Measurements from ENCODE around the gene CBX7.
A peak's percentile ranks its signal among the peaks of the same experiment; 100 is the strongest.

Gene CBX7

DNA sequence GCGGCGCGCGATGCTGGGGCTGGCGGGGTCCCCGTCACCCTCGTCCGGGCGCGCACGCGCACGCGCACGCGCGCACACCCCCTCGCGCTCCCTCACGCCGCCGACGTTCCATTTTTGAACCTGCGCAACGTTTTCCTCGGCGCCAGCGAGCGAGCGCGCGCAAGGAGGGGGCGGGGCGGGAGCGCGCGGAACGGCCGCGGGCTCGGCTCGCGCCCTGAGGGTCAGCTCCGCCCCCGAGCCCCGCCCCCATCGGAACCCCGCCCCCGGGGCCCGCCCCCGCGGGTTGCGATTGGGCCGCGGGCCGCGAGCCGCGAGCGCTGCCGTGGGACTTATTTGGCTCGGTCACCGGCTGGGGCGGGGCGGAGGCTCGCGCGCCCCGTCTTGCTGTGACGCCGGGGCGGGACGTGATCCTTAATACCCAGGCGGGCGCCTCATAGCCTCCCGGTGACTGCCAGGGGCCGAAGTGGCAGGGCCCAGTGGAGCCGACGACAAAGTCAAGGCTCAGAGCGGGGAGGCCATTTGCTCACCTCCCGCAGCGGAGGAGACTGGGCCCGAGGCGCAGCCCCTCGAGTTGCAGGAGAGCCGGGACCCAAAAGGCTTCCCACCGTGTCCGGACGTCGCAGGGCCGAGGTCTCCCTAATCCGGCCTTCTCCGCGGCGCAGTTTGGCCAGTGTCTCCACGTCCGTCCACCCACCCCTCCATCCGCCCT is at the start of gene CBX7:
Gene CBX7, minus strand, starts transcription at position 170 of the 709 bp plus-strand sequence. CDS start 236 bp downstream, outside the sequence.
- peak; percentile 78 for DNase-seq (ENCODE audit: low spot score)

- DNase-seq (ENCODE audit: low spot score) = no peak
These were observed 45.1 kb upstream of the CBX7 start for GRCh38 chr22:39197578-39197977.

DNA sequence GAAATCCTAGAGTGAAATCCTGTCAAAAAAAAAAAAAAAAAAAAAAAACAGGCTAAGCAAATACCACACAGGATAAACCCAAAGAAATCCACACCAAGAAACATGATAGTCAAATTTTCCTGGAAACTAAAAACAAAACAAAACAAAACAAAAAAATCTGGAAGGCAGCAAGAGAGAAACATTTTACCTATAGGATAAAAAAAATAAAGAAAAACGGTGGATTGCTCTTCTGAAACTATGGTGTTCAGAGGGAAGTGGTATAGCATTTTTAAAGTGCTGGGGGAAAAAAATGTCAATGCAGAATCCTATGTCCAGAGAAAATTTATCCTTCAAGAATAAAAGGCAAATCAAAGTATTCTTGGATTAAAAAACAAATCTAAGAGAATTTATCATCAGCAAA is 41.6 kb upstream of the CBX7 start:
- no peak for DNase-seq (ENCODE audit: low spot score)

DNA sequence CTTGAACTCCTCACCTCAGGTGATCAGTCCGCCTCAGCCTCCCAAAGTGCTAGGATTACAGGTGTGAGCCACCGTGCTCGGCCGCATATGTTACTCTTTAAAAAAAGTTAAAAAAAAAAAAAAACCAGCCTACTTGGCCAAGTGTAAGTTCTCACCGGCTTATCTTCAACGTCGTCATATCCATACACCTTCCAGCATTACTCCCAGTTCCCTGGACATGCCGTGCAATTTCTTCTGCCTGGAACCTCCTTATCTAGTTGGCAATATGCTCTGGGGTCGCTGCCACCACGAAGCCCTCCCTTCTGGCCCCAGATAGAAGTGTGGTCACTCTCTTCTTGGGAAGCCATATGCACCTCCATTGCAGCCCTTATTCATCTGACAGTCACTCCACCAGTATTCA is 36.3 kb upstream of the CBX7 start:
- DNase-seq (ENCODE audit: low spot score) = no peak

DNA sequence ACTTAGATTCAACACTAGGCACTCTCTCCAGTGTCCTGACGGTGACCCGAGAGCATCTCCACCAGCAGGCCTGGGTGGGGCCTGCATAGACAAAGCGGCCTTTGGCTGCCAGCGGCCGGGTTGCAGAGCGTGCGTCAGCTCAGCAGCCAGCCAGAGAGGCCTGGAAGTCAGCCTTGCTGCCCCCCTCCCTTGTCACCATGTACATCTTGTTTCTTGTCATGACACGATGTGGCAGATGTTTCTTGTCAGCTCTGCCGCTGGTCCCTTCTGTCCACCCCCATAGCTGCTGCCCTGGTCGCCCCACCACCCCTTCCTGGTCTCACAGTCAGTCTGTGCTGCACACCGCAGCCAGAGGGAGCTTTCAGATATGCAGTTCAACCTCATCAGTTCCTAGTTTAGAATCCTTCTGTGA is 33.1 kb upstream of the CBX7 start:
- DNase-seq (ENCODE audit: low spot score) = no peak

DNA sequence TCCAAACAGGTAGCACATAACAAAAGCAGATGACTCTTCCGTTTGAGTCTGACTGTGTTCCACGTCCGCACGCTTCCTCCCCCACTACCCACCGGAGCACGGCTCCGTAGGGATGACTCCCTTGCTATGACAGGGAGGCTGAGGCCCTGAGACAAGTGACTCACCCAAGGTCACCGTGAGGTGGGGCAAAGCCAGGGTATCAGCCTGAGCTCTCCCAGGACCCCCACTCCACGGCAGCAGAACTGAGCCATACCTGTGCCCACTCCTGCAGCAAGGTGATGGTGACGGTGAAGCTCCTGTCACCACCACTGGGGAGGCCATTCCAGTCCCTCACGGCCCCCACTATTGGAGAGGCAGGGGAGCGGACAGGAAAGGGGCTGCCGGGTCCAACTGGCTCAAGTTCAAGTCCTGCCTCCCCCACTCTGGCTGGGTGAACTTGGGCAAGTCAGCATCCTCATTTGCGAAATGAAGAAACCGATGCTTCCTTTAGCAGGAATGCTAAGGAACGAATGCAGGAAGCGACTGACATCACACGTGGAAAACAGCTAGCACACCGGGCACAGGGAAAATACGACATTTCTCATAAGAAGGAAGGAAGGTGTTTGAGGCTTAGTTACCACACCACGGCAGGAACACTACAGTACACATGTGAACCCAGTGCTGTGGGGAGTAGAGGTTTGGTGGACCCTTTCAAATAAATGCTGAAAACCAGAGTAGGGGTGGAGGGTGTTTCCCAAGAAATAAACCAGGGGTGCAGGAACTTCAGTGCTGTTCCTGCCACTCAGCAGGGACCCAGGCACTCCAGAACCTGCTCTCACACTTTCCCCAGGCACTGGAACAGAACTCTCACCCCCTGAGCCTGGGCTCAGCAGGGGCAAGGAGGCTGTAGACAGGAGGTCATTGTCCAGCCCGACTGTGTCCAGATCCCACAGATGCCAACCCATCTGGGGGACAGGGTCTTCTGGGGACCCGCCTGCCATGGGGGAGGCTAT is 32.4 kb upstream of the CBX7 start:
- DNase-seq (ENCODE audit: low spot score) = no peak

- DNase-seq (ENCODE audit: low spot score) = peak; percentile 50
These were observed 31.6 kb upstream of the CBX7 start for GRCh38 chr22:39183991-39184585.

DNA sequence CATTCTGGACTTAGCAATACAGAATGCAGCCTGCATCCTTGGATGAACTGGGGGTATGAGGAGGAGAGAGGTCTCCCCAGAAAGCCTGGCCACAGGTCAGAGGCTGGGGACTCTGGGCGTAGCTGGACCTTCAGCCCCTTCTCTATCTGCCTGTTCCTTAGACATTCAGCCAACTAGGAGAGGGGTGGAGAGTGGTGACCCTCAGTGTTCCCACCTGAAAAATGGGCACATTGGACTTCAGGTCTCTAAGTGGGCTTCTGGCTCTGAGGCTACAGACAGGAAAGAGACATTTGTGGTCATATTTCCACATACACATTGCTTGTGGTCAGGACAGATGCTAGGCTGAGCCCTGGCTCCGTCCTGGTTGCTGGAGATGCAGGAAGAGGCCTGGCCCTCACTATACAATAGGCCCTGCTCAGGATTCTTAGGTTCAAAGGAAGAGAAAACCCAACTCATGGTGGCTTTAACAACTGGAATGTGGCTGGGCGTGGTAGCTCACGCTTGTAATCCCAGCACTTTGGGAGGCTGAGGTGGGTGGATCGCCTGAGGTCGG is 30.1 kb upstream of the CBX7 start:
- peak; percentile 63 for DNase-seq (ENCODE audit: low spot score)

- no peak for DNase-seq (ENCODE audit: low spot score)
These were observed 29.3 kb upstream of the CBX7 start for GRCh38 chr22:39181778-39182177.

- no peak for DNase-seq (ENCODE audit: low spot score)
These were observed 28.9 kb upstream of the CBX7 start for GRCh38 chr22:39181356-39181755.

- DNase-seq (ENCODE audit: low spot score) = no peak
These were observed 27.4 kb upstream of the CBX7 start for GRCh38 chr22:39179841-39180335.

- DNase-seq (ENCODE audit: low spot score) = no peak
These were observed 26.9 kb upstream of the CBX7 start for GRCh38 chr22:39179401-39179827.

- DNase-seq (ENCODE audit: low spot score) = no peak
These were observed 26.0 kb upstream of the CBX7 start for GRCh38 chr22:39178206-39179111.

DNA sequence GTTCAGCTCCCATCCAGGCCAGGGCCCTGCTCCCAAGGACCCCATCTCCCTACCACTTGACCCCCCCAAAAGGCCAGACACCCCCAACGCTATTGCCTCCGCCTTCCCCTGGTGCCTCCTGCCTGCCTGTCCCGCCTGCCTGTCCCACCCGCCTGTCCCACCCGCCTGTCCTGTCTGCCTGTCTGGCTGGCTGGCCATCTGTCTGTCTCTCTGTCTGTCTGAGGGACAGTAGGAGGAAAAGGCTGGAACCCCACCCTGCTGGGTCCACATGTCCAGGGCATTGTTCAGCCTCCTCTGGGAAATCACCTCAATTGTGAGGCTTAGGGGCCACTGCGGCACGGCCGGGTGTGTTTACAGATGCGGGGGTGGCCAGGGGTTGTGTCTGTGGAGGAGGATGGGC is 25.3 kb upstream of the CBX7 start:
- DNase-seq (ENCODE audit: low spot score) = no peak

- no peak for DNase-seq (ENCODE audit: low spot score)
These were observed 24.9 kb upstream of the CBX7 start for GRCh38 chr22:39177456-39177775.

- no peak for DNase-seq (ENCODE audit: low spot score)
These were observed 24.4 kb upstream of the CBX7 start for GRCh38 chr22:39176714-39177455.

- peak; percentile 70 for DNase-seq (ENCODE audit: low spot score)
These were observed 23.7 kb upstream of the CBX7 start for GRCh38 chr22:39176143-39176713.

DNA sequence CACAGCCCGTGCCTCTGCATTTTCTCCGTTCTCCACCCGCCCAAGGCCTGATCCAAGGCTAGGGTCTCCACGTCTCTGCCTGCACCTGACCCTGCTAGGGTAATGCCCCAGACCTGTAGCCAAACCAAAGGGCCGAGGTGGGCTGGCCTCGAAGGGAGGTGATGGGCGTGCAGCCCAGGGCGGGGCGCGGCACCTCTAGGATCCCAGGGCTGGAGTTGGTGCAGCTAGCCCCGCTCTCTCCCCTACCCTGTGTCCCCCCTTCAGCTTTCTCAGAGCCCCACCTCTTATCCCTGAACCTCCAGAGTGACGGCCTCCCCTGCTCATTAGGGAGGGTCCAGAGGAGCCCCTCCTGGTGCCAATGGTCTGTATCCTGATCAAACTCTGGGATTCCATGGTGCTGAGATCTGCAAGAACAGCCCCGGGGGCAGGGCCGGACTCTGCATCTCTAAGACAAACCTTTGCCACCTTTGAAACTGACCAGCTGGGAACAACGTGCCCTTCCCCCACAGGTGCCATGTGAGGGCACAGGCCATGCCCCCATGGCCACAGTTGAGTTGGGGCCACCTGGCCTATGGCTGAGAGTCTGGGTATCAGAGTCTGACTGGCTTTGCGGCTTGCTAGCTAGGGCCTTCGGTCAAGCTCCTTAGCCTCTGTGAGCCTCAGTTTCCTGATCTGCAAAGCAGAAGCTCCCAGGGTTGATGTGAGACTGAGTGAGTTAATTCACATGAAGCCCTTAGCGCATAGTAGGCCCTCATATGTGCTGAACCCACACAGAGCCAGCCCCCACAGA is 23.1 kb upstream of the CBX7 start:
- DNase-seq (ENCODE audit: low spot score) = peak; percentile 33
